ENCODE results near the gene TBX20.

TBX20 gene

DNA sequence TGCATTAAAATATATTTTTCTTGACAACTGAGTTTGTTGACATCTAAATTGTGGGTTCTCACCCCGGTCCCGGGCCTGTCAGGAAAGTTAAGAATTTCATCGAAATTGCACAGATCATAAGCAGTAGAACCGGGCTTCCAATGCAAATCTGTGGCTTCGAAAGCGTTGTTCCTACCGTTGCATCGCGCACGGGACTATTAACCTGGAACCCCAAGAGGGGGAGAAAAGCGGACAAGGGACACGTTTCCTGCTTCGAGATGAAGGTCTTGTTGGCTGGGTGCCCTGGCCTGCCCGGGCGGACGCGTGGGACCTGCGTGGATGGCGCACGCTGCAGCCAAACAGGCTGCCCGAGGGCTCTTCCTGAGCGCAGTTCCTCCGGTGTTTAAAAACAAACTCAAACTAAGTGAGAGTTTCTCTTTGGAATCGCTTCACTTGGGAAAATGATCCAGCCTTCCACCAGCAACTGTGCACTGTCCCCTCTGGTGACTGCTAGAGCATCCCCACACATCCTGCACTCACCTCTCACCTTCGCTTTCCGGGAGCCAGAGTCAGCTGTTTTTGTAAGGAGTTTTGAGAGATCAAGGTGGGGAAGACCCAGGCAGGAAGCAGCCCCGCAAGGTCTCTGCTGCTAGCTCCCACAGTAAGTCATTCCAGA, 5.1 kb upstream of the TBX20 start:
- no peak for TF ChIP-seq REST (IDR thresholded peaks at IDR 0.05; ENCODE audit: insufficient read depth in 1 of 2, low read depth in 2 of 2, low read length in 2 of 2)
- no peak for TF ChIP-seq POLR2AphosphoS5 (IDR thresholded peaks at IDR 0.05; ENCODE audit: low read depth, low read length)
- TF ChIP-seq TAF1 (IDR thresholded peaks at IDR 0.05; ENCODE audit: borderline replicate concordance, insufficient read depth, low read length) = no peak
- no peak for TF ChIP-seq FOXP2 (optimal IDR thresholded peaks at IDR 0.05; ENCODE audit: borderline replicate concordance, extremely low read depth, extremely low read length, insufficient read depth)
- TF ChIP-seq SIN3A (IDR thresholded peaks at IDR 0.05; ENCODE audit: borderline replicate concordance, insufficient read depth, low read length) = no peak

DNA sequence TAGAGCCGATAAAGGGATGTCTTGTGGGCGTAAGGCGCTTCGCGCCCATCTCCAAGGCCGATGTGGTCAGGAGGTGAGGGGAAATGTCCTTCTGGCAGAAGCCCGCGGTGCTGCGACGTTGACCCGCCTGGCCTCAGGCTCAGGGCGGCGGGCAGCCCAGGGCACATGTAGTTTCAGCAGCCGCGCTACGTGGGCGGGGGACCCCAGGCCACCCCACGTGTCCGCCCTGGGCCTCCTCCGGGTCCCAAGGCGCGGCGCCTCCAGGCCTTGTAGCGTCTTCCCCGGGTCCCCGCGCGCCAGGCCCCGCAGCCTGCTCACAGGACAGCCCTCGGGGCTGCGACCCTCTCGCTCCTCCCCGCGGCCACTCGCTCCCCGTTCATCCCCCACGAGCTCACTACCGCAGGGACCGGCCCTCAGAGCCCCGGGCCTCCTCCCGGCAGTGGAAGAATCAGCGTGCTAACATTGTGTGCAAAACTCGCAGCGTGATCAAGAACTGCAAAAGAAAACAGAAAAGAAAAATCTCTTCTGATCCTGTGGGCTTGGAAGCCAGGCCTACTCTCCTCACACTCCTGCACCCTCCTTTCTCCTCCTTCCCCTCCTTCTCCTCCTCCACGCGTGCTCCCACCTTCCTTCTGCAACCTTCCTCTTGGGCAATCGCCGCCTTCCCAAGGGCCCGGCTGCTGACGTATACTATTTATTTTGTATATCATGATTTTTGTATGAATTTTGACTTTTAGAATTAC, 4.4 kb upstream of the TBX20 start:
- TF ChIP-seq SIN3A (IDR thresholded peaks at IDR 0.05; ENCODE audit: borderline replicate concordance, insufficient read depth, low read length) = no peak

- TF ChIP-seq REST (IDR thresholded peaks at IDR 0.05; ENCODE audit: insufficient read depth in 1 of 2, low read depth in 2 of 2, low read length in 2 of 2) (no peak), POLR2AphosphoS5 (IDR thresholded peaks at IDR 0.05; ENCODE audit: low read depth, low read length) (no peak), TAF1 (IDR thresholded peaks at IDR 0.05; ENCODE audit: borderline replicate concordance, insufficient read depth, low read length) (no peak), SIN3A (IDR thresholded peaks at IDR 0.05; ENCODE audit: borderline replicate concordance, insufficient read depth, low read length) (no peak), FOXP2 (optimal IDR thresholded peaks at IDR 0.05; ENCODE audit: borderline replicate concordance, extremely low read depth, extremely low read length, insufficient read depth) (no peak)
Observed at GRCh38 chr7:35257251-35258124, 3.6 kb upstream of the TBX20 start.

GRCh38 chr7:35256256-35257175, 2.6 kb upstream of the TBX20 start:
- TF ChIP-seq TAF1 (IDR thresholded peaks at IDR 0.05; ENCODE audit: borderline replicate concordance, insufficient read depth, low read length) (no peak), REST (IDR thresholded peaks at IDR 0.05; ENCODE audit: insufficient read depth in 1 of 2, low read depth in 2 of 2, low read length in 2 of 2) (no peak), SIN3A (IDR thresholded peaks at IDR 0.05; ENCODE audit: borderline replicate concordance, insufficient read depth, low read length) (no peak), FOXP2 (optimal IDR thresholded peaks at IDR 0.05; ENCODE audit: borderline replicate concordance, extremely low read depth, extremely low read length, insufficient read depth) (no peak), POLR2AphosphoS5 (IDR thresholded peaks at IDR 0.05; ENCODE audit: low read depth, low read length) (no peak)

Measured in PFSK-1 (cell line).